Spinal cord (tissue), 10 donors: ENCODE measurements around the gene SNX13. TPM values are rescaled to one million over a fixed set of nuclear protein-coding genes. Genes with fewer than 3 reads are reported as not detected.
"Not testable (repeated sequence)": the region's sequence is repeated elsewhere in the genome, so short reads cannot be mapped to it uniquely, and the experiment has no call there.

Experiments
- DNase-seq, 6 donors: peaks; one replicate each; pipeline versions ENCODE4 v3.0.0 to v3.0.0-alpha.2; 2013 to 2015; ENCODE audit warnings: low spot score in 6 of 6, low read depth in 4 of 6
- H3K27ac ChIP-seq: one replicate; pipeline ENCODE4 v1.5.1; 2013; ENCODE audit warnings: low read depth, low read length, control low read depth
- H3K27me3 ChIP-seq: one replicate; pipeline ENCODE4 v1.6.1; 2013; ENCODE audit warnings: low read length; ENCODE audit not compliant: control insufficient read depth, insufficient read depth
- H3K36me3 ChIP-seq: one replicate; pipeline ENCODE4 v1.6.1; 2013; ENCODE audit warnings: low read length; ENCODE audit not compliant: control insufficient read depth, insufficient read depth
- H3K4me1 ChIP-seq: one replicate; pipeline ENCODE4 v1.6.1; 2013; ENCODE audit warnings: low read length; ENCODE audit not compliant: control insufficient read depth, insufficient read depth
- H3K4me3 ChIP-seq: one replicate; pipeline ENCODE4 v1.5.1; 2013; ENCODE audit warnings: low read depth, low read length, control low read depth
- H3K9me3 ChIP-seq: one replicate; pipeline ENCODE4 v1.6.1; 2013; ENCODE audit warnings: low read length; ENCODE audit not compliant: control insufficient read depth, insufficient read depth
- WGBS: methylation state at CpG from one replicate; pipeline ENCODE4 v1.1.5; 2013; ENCODE audit warnings: missing lambda C conversion rate; ENCODE audit not compliant: insufficient coverage; 5-methylcytosine and 5-hydroxymethylcytosine counted together
- polyA plus RNA-seq, 2 donors: library from polyadenylated mRNA; unstranded; fragments of 120-200 nt; gene quantifications; one replicate each; pipeline ENCODE4 v1.2.1, GENCODE V29; 2013; ENCODE audit not compliant: insufficient read length in 2 of 2
- total RNA-seq, 2 donors: library from RNA; depleted of rRNA in 1 of 2; stranded (reverse); fragments of 120-200 nt in 1 of 2; fragments of >200 nt in 1 of 2; gene quantifications; one replicate each; pipeline versions ENCODE4 v1.2.3 to v1.2.4, GENCODE V29; 2013 to 2014
- donor health status: healthy.

SNX13 gene
- total and polyA plus RNA-seq, 4 donors = 27.9 to 97.6 (median 56.7) TPM

- WGBS = 71% methylated on average over 3 of the region's 4 CpGs
Observed at GRCh38 chr7:17815318-17815717, 125.0 kb downstream of the SNX13 start.

GRCh38 chr7:17814058-17814457, 126.2 kb downstream of the SNX13 start:
- Histone ChIP-seq H3K27me3 (no peaks in the 10 kb centered on the region), H3K36me3 (peaks cover 3% of the 10 kb centered on the region), H3K9me3 (no peaks in the 10 kb centered on the region), H3K4me3 (no peak overlapping the region), H3K27ac (no peak overlapping the region), H3K4me1 (no peaks in the 10 kb centered on the region)
- no CpG with 5 or more reads among the region's 1 CpG for WGBS
- DNase-seq = no peak

More at GRCh38 chr7:17815318-17815717, 125.0 kb downstream of the SNX13 start:
- no peaks in the 10 kb centered on the region for H3K27me3 ChIP-seq
- peaks cover 3% of the 10 kb centered on the region for H3K36me3 ChIP-seq
- no peak overlapping the region for H3K4me3 ChIP-seq
- DNase-seq = no peak
- H3K4me1 ChIP-seq = no peaks in the 10 kb centered on the region
- H3K9me3 ChIP-seq = no peaks in the 10 kb centered on the region
- H3K27ac ChIP-seq = no peak overlapping the region

- not testable (repeated sequence) for H3K4me1 ChIP-seq, H3K9me3 ChIP-seq, H3K27me3 ChIP-seq, H3K27ac ChIP-seq, H3K4me3 ChIP-seq, DNase-seq
- peaks cover 13% of the 10 kb centered on the region for H3K36me3 ChIP-seq
Observed at GRCh38 chr7:17809215-17809614, 131.1 kb downstream of the SNX13 start.

- DNase-seq = no peak
- no peaks in the 10 kb centered on the region for H3K27me3 ChIP-seq
- no peak overlapping the region for H3K27ac ChIP-seq
- WGBS = 92% methylated on average over 7 of the region's 9 CpGs
- H3K4me1 ChIP-seq = no peaks in the 10 kb centered on the region
- H3K9me3 ChIP-seq = no peaks in the 10 kb centered on the region
- H3K4me3 ChIP-seq = no peak overlapping the region
- H3K36me3 ChIP-seq = peaks cover 10% of the 10 kb centered on the region
Observed at GRCh38 chr7:17807242-17807641, 133.1 kb downstream of the SNX13 start.

GRCh38 chr7:17806631-17807030, 133.7 kb downstream of the SNX13 start:
- H3K4me1 ChIP-seq = no peaks in the 10 kb centered on the region
- no peak overlapping the region for H3K4me3 ChIP-seq
- no peaks in the 10 kb centered on the region for H3K9me3 ChIP-seq
- H3K36me3 ChIP-seq = peaks cover 10% of the 10 kb centered on the region
- no peak overlapping the region for H3K27ac ChIP-seq
- no peaks in the 10 kb centered on the region for H3K27me3 ChIP-seq
- DNase-seq = no peak
- WGBS = 90% methylated on average over 10 of the region's 14 CpGs

- no peaks in the 10 kb centered on the region for H3K27me3 ChIP-seq
- H3K4me3 ChIP-seq = no peak overlapping the region
- no peaks in the 10 kb centered on the region for H3K9me3 ChIP-seq
- no peak overlapping the region for H3K27ac ChIP-seq
- peaks cover 8% of the 10 kb centered on the region for H3K36me3 ChIP-seq
- WGBS = no CpG with 5 or more reads among the region's 2 CpGs
- DNase-seq = no peak
- no peaks in the 10 kb centered on the region for H3K4me1 ChIP-seq
Observed at GRCh38 chr7:17802056-17802455, 138.2 kb downstream of the SNX13 start.

GRCh38 chr7:17792075-17792936, 148.0 kb downstream of the SNX13 start:
- WGBS = no CpG with 5 or more reads among the region's 1 CpG
- Histone ChIP-seq H3K27ac (no peak overlapping the region), H3K4me1 (no peaks in the 10 kb centered on the region), H3K9me3 (no peaks in the 10 kb centered on the region), H3K4me3 (no peak overlapping the region), H3K27me3 (no peaks in the 10 kb centered on the region), H3K36me3 (no peaks in the 10 kb centered on the region)
- DNase-seq = no peak

GRCh38 chr7:17787257-17787656, 153.0 kb downstream of the SNX13 start:
- no peaks in the 10 kb centered on the region for H3K4me1 ChIP-seq
- H3K27ac ChIP-seq = no peak overlapping the region
- WGBS = no CpG with 5 or more reads among the region's 1 CpG
- DNase-seq = no peak
- no peaks in the 10 kb centered on the region for H3K36me3 ChIP-seq
- H3K27me3 ChIP-seq = no peaks in the 10 kb centered on the region
- H3K9me3 ChIP-seq = no peaks in the 10 kb centered on the region
- no peak overlapping the region for H3K4me3 ChIP-seq

- DNase-seq = no peak
- Histone ChIP-seq H3K4me1 (no peaks in the 10 kb centered on the region), H3K27me3 (no peaks in the 10 kb centered on the region), H3K4me3 (no peak overlapping the region), H3K9me3 (no peaks in the 10 kb centered on the region), H3K27ac (no peak overlapping the region), H3K36me3 (no peaks in the 10 kb centered on the region)
- 60% methylated on average over 1 of the region's 6 CpGs for WGBS
Observed at GRCh38 chr7:17786314-17786852, 153.9 kb downstream of the SNX13 start.

GRCh38 chr7:17782216-17782549, 158.1 kb downstream of the SNX13 start:
- Histone ChIP-seq H3K9me3 (no peaks in the 10 kb centered on the region), H3K4me1 (no peaks in the 10 kb centered on the region), H3K36me3 (no peaks in the 10 kb centered on the region), H3K4me3 (no peak overlapping the region), H3K27me3 (no peaks in the 10 kb centered on the region), H3K27ac (no peak overlapping the region)
- no peak for DNase-seq
